Motor neuron (in vitro differentiated cells): Measurements from ENCODE around the gene UBE2J2. TPM values are rescaled to one million over a fixed set of nuclear protein-coding genes. Genes with fewer than 3 reads are reported as not detected.

ENCODE experiments used
- ATAC-seq, 8 experiments: fragments of 200-7000 bp; cut with Tn5 transposase; replicated peaks in 6 of 8; 2 replicates each; pipeline ENCODE4 v1.8.0; 2021; ENCODE audit warnings: mild to moderate bottlenecking in 8 of 8, moderate library complexity in 8 of 8
- H3K27ac ChIP-seq, 2 donors: fragments of 250-450 bp; sonication (Bioruptor Pico); 2 replicates each; pipeline ENCODE4 v1.9.0; 2021; ENCODE audit warnings: antibody characterized with exemption in 2 of 2, mild to moderate bottlenecking in 2 of 2, moderate library complexity in 1 of 2
- H3K4me1 ChIP-seq, 2 donors: fragments of 250-450 bp; sonication (Bioruptor Pico); replicated peaks in 1 of 2; 2 replicates each; pipeline ENCODE4 v1.6.1; 2021; ENCODE audit warnings: antibody characterized with exemption in 2 of 2, mild to moderate bottlenecking in 2 of 2, moderate library complexity in 1 of 2
- H3K4me3 ChIP-seq, 5 donors: fragments of 250-450 bp; sonication (Bioruptor Pico); 2 replicates each; pipeline ENCODE4 v1.9.0; 2021; ENCODE audit warnings: antibody characterized with exemption in 5 of 5, mild to moderate bottlenecking in 5 of 5, moderate library complexity in 4 of 5
- WGBS, 10 experiments: fragments of 450-650 bp; shearing (Covaris generic); methylation state at CpG; one replicate each; pipeline ENCODE4 v1.0.0; 2022; 5-methylcytosine and 5-hydroxymethylcytosine counted together
- in situ Hi-C, 9 experiments: fragments of 400-800 bp; cut with MboI; loops; one replicate each; pipeline ENCODE4 v1.15.0; 2021; ENCODE audit warnings: low sequenced_read_pairs in 9 of 9, low pct_unique_long_range_greater_than_20kb in 2 of 9; ENCODE audit not compliant: unreplicated experiment in 9 of 9
- total RNA-seq, 8 experiments: library from RNA; unstranded; fragments of 300-600 nt; gene quantifications; 2 replicates each; pipeline versions ENCODE4 v1.2.3 to v1.2.4, GENCODE V29; 2022

UBE2J2 gene
- total RNA-seq, 8 experiments from 2014 or later, result 34.4 to 62.7 (median 46.5) TPM

DNA sequence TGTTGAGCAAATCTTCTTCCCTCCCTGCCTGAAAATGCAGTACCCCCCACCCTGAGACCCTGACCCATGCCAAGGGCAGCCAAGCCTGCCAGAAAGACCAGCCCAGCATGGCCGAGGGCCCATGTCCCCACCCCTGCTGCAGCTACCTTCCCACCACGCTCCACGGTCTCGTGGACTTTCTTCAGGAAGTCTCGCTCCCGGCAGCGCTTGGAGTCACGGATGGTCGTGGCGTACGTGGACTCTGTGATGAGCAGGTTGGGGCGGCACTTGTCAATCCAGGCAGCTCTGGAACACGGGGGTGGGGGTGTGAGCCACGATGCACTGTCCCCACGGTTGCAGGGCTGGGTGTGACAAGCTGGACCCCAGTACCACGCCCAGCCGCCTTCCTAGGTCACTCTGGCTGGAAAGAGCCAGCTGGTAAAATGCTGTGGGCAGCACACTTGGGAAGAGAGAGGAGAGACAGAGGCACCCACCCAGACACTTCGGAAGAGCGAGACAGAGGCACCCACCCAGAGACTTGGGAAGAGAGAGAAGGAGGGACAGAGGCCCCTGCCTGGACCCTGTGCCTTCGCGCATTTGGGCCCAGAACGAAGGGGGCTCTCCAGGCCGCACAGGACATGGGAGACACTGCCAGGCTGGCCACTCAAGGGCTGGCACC, 41.2 kb upstream of the UBE2J2 start:
- 80 to 96% (median 87%) methylated on average over 1 to 18 of the region's 23 CpGs; no CpG with 5 or more reads in 5 of the 10 experiments for WGBS, 10 experiments
- in situ Hi-C loops, result no loop called here
- Histone ChIP-seq H3K4me1 (peaks cover 12 to 15% of the 10 kb centered on the region in 2 donors), H3K27ac (peak overlapping the region; percentile 58 to 91), H3K4me3 (peak overlapping the region in 1 of 5 donors; percentile 1)
- ATAC-seq, result no peak

DNA sequence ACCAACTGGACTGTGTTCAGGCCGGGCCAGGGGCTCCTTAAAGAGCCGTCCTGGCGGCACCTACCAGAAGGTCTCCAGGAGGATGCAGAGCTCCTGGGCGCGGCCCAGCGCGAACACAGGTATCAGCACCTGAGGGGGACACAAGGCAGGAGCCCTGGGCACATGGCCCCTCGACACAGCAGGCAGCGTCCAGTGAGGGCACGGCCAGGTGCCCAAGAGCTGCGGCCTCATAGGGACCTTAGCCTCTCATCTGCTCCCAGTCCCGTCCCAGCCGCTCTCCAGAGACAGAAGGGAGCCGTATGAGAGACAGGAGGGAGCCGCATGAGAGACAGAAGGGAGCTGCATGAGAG, 40.6 kb upstream of the UBE2J2 start:
- in situ Hi-C loops, result no loop called here
- WGBS, 10 experiments, result 89 to 94% (median 93%) methylated on average over 3 to 11 of the region's 15 CpGs; no CpG with 5 or more reads in 6 of the 10 experiments
- no peak for ATAC-seq

DNA sequence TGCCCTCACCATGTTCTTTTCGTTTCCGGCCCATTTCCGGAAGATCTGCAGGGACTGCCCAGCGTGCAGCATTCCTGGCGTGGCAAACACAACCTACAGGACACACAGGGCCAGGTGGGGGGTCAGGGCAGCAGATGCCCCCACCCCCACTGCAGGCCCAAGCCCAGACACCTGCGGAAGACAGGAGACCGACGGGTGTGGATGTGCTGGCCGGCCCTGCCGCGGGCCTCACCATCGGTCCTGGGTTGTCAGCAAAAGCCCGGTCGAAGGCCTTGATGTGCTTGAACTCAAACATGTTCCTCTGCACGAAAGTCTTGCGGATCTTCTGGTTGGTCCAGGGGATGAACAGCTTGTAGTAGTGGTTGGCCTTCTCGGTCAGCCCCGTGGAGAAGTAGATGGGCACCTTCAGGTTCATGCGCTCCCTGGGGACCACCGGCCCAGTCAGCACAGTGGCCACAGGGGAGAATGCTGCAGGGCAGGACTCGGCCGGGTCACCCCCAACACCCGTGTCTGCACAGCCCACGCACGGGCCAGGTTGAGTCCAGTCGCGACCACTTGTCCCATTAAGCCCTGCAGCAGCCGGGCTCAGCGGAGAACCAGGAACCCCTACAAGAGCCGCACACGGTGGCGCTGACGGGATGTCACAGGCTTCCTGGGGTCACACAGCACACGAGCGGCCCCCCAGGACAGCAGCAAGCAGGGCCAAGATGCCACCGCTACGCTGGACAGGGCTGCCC, 40.0 kb upstream of the UBE2J2 start:
- no peak for ATAC-seq
- WGBS, 10 experiments, result 75 to 96% (median 93%) methylated on average over 3 to 18 of the region's 37 CpGs; no CpG with 5 or more reads in 3 of the 10 experiments
- in situ Hi-C loops, result no loop called here
- Histone ChIP-seq H3K4me1 (peaks cover 17 to 22% of the 10 kb centered on the region in 2 donors), H3K27ac (no peak overlapping the region), H3K4me3 (no peak overlapping the region)

More for the DNA sequence above, 40.6 kb upstream of the UBE2J2 start:
- no peak overlapping the region for H3K4me3 ChIP-seq
- H3K27ac ChIP-seq, result peak overlapping the region in 1 of 2 donors; percentile 91
- H3K4me1 ChIP-seq, result peaks cover 17 to 21% of the 10 kb centered on the region in 2 donors

DNA sequence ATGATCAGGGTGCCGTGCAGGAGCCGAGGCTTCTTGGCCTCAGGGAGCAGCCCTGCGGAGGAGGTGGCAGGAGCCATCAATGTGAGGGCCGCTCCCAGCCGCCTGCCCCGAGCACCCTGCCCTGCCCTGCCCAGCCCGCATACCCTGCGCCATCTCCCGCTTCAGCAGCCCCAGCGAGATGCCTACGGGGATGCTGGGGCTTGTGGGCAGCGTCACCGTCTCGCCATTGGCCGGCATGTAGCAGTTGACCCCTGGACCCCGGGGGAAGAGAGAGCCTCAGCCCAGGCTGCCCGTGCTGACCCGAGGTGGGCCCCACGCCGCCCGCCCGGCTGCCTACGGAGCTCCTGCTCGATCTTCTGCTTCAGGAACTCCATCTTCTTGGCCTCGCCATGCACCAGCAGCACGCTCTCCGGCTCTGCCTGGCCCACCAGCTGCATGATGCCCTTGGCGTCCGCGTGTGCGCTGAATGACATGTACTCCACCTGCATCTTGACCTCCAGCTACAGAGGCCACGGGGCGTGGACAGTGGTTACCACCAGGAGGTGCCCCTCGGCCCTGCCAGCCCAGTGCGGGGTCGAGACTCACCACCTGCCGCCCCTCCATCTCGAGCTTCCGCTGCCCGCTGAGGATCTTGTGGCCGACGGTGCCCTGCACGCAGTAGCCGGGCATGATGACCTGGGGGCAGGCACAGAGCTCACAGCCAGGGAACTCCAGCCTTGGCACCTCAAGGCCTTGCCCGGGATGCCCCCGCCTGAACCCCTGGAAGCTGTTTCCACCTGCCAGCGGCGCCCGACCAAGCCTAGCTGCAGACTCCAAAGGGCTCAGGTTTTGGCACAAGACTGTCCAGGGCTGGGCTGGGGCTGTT, 39.0 kb upstream of the UBE2J2 start:
- WGBS, 10 experiments, result 93 to 100% (median 94%) methylated on average over 6 to 25 of the region's 49 CpGs; no CpG with 5 or more reads in 6 of the 10 experiments
- H3K4me3 ChIP-seq, result no peak overlapping the region
- H3K4me1 ChIP-seq, result peaks cover 17 to 22% of the 10 kb centered on the region in 2 donors
- in situ Hi-C loops, result no loop called here
- no peak overlapping the region for H3K27ac ChIP-seq
- no peak for ATAC-seq

DNA sequence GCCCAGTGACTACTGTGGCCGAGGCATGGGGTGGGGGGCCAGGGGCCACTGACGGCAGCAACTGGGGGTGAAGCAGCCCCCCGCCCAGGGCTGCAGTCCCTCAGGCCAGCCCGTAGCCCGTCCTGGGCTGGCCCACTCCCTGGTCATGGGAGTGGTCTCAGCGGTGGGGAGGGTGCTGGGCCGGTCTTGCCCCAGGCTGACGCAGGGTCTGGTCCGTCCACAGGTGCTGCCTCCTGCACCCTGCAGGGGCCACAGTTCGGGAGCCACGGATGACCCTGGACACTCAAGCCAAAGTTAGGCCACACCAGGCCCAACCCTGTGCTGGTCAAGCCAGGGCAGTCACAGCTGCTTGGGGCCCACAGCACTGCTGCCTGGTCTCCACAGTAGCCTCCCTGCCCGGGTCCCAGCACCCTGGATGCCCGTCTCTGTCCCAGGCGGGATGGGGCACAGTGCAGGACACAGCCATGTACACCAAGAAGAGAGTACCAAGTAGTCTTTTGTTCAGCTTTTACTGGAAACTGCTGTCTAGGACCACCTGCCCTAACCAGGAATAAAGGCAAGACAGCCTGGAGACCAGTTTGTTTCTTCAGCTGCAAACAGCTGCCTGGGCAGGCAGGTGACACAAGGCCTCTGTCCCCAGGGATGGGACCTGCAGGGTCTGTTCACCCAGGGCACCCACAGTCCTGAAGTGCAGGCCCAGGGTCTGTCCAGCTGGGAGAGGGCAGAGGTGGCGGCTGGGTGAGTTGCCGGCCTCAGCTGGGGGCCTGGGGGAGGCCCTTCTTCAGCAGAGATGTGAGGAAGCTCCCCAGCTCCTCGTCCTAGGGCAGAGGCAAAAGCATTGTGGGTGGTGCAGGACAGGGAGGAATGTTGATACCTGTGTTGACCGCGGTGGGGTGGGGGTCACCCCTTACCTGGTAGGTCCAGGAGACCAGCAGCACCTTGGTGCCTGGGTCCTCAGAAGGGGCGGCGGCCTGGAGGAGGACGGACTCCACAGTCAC, 37.8 kb upstream of the UBE2J2 start:
- Histone ChIP-seq H3K27ac (no peak overlapping the region), H3K4me1 (peaks cover 19 to 22% of the 10 kb centered on the region in 2 donors), H3K4me3 (no peak overlapping the region)
- WGBS, 10 experiments, result 90 to 100% (median 91%) methylated on average over 2 to 7 of the region's 22 CpGs; no CpG with 5 or more reads in 7 of the 10 experiments
- in situ Hi-C loops, result no loop called here
- ATAC-seq, result no peak

DNA sequence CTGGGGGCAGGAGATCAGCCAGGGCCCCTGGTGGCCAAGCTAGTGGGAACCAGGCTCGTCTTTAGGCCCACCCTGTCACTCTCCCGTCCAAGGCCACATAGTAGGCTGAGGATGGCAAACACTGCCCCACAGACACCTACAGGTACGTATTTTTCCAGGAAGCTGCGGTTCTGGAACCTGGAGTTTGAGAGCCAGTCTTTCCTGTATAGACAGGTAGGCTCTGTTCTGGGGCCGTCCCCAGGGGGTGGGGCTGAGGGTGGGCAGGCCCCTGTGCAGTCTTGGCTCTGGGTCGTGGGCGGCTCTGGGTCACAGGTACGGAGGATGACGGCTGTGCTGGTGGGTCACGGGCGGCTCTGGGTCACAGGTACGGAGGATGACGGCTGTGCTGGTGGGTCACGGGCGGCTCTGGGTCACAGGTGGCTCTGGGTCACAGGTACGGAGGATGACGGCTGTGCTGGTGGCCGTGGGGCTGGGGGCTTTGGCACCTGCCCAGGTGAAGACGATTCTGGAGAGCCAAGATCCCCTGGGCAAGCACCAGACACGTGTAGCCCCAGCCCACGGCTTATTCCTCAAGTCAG, 36.9 kb upstream of the UBE2J2 start:
- in situ Hi-C loops, result no loop called here
- no peak for ATAC-seq
- no peak overlapping the region for H3K27ac ChIP-seq
- no peak overlapping the region for H3K4me3 ChIP-seq
- WGBS, 10 experiments, result 90 to 100% (median 94%) methylated on average over 1 to 11 of the region's 21 CpGs; no CpG with 5 or more reads in 4 of the 10 experiments
- peaks cover 22 to 23% of the 10 kb centered on the region in 2 donors for H3K4me1 ChIP-seq

DNA sequence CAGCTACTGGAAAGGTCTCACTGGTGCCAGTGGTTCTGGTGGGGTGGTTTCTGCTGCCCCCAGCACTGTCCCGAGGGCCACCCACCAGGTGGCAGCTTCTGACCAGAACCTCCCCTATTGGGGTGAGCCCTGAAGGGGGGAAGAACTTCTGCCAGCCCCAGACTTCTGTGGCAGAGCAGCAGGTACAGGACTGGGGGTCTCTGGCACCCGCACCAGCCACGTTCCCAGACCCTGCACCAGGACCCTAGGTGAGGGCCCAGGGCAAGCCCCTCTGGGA, 36.4 kb upstream of the UBE2J2 start:
- H3K27ac ChIP-seq, result no peak overlapping the region
- ATAC-seq, result no peak
- peaks cover 23 to 24% of the 10 kb centered on the region in 2 donors for H3K4me1 ChIP-seq
- H3K4me3 ChIP-seq, result peak overlapping the region in 3 of 5 donors; percentile 73 to 95 (median 78)
- WGBS, 10 experiments, result 67 to 100% (median 97%) methylated on average over 1 to 2 of the region's 3 CpGs; no CpG with 5 or more reads in 6 of the 10 experiments
- in situ Hi-C loops, result no loop called here

DNA sequence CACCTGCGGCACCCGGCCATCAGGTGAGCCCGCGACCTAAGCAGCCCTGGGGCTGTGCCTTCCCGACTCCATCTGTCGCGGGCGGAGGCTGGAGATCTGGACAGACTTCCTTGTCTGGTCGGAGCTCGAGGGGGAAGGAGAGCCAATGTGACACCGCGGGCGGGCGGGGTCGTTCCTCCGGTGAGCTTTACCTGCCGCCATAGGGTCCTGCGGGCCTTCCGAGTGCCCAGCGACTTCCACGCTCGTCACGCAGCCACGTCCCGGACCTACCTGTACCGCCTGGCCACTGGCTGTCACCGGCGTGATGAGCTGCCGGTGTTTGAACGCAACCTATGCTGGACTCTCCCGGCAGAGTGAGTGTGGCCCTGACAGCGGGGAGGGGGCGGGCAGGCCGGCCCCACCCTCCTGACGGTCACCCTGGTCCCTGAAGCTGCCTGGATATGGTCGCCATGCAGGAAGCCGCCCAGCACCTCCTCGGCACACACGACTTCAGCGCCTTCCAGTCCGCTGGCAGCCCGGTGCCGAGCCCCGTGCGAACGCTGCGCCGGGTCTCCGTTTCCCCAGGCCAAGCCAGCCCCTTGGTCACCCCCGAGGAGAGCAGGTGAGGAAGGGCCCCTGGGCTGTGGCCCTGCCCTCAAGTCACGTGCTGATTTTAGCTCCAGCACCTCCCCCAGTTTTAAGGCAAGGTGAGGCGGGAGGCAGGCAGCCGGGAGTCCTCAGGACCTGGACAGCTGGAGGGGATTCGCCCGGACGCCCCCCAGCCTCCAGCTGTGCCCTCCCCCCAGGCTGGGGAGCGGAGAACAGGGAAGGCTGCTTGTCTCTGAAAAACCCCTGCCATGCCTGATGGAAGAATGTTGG, 35.8 kb upstream of the UBE2J2 start:
- H3K4me3 ChIP-seq, result peak overlapping the region; percentile 69 to 95 (median 78)
- H3K27ac ChIP-seq, result peak overlapping the region in 1 of 2 donors; percentile 97
- in situ Hi-C loops, result no loop called here
- H3K4me1 ChIP-seq, result peaks cover 23 to 25% of the 10 kb centered on the region in 2 donors
- ATAC-seq, result no peak
- WGBS, 10 experiments, result 16 to 60% (median 38%) methylated on average over 4 to 22 of the region's 57 CpGs; no CpG with 5 or more reads in 4 of the 10 experiments

DNA sequence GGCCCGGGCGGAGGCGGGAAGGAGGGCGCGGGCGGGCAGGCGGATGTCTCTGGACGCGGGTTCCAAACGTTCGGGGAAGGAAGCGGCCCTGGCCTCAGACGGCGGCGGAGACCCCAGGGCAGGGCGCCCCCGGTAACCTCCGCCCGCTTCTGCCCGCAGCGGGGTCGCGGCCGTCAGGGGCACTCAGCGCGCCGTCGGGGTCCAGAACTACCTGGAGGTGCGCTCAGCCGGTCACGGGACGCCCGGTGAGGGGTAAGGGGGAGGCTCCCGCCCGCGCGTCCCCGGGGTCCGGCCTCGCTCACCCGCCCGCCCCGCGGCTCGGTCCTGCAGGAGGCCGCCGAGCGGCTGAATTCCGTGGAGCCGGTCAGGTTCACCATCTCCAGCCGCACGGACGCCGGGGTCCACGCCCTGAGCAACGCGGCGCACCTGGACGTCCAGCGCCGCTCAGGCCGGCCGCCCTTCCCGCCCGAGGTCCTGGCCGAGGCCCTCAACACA, 35.1 kb upstream of the UBE2J2 start:
- ATAC-seq, result peak in 1 of 8 experiments; percentile 0
- in situ Hi-C loops, result no loop called here
- peak overlapping the region; percentile 69 to 95 (median 78) for H3K4me3 ChIP-seq
- peaks cover 26 to 32% of the 10 kb centered on the region in 2 donors for H3K4me1 ChIP-seq
- H3K27ac ChIP-seq, result peak overlapping the region; percentile 75 to 97
- WGBS, 10 experiments, result 3 to 10% methylated on average over 4 to 13 of the region's 66 CpGs; no CpG with 5 or more reads in 8 of the 10 experiments

DNA sequence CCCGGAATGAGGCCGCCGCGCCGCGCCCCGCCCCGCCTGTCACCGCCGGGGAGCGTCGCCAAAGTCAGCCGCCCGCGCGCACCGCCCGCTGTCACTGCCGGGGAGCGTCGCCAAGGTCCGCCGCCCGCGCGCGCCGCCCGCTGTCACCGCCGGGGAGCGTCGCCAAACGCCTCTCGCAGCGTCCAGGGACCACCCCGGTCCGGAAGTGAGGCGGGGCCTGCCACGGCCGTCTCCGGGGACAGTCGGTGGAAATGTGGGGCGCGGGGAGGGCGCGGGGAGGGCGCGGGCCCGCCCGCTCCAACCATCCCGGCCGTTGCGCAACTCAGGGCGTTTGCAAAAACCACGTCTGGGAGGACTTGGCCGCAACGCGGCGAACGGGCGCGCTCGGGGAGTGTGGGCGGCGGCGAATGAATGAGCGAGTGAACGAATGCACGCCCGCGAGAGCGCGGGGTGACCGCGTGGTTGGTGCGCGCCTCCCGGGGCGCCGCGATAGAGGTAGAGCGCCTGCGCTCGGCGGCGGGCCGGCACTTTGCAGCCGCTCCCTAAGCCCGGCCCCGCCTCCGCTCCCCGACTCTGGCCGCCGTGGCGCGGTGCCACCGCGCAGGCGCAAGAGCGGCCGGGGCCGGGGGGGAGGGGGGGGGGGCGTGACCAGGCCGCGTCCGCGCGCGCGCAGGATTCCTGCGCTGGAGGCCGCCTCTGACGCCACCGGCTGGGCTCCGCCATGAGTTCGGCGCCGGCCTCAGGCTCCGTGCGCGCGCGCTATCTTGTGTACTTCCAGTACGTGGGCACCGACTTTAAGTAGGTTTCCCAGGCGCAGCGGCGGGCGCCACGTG, 34.5 kb upstream of the UBE2J2 start, which contains the start of the genes ACAP3 and PUSL1:
TSS of gene ACAP3 (minus strand) at position 8 of the 833 bp plus-strand sequence. CDS start 115 bp downstream, outside the sequence.
TSS of gene PUSL1 (plus strand) at position 675 of the 833 bp plus-strand sequence. CDS start at position 722, 47 bp downstream.
- in situ Hi-C loops, result no loop called here
- Histone ChIP-seq H3K4me1 (peaks cover 28 to 34% of the 10 kb centered on the region in 2 donors), H3K27ac (peak within 1 kb of the TSS; percentile 97), H3K4me3 (peak within 1 kb of the TSS; percentile 69 to 95 (median 78))
- peak; percentile 52 to 71 (median 60) for ATAC-seq
- WGBS, 10 experiments, result 0% methylated on average over 16 of the region's 131 CpGs; no CpG with 5 or more reads in 9 of the 10 experiments
